ENCODE data around the gene ASS1. TPM values are rescaled to one million over a fixed set of nuclear protein-coding genes. Genes with fewer than 3 reads are reported as not detected.

Gene ASS1
- polyA plus RNA-seq, 3 donors from 2014 or later: not detected

- H3K4me1 Mint-ChIP-seq: peaks cover 0 to 3% of the 10 kb centered on the region in 2 donors
- no peak overlapping the region for H3K4me3 Mint-ChIP-seq
- H3K9me3 Mint-ChIP-seq: peaks cover 0 to under 1% (median 0%) of the 10 kb centered on the region in 6 donors
- no peaks in the 10 kb centered on the region for H3K36me3 Mint-ChIP-seq
- H3K27ac Mint-ChIP-seq: no peak overlapping the region
- peaks cover 8 to 18% (median 12%) of the 10 kb centered on the region in 3 donors for H3K27me3 Mint-ChIP-seq (ENCODE audit: low read depth in 3 of 3)
- DNase-seq: no peak
Observed at GRCh38 chr9:130447193-130447816, 2.5 kb downstream of the ASS1 start.

- DNase-seq: no peak
- Mint-ChIP-seq H3K4me3 (peak overlapping the region in 1 of 5 donors; percentile 18), H3K27ac (no peak overlapping the region), H3K27me3 (ENCODE audit: low read depth in 3 of 3) (peaks cover 11 to 19% (median 12%) of the 10 kb centered on the region in 3 donors), H3K4me1 (peaks cover 0 to 3% of the 10 kb centered on the region in 2 donors), H3K9me3 (no peaks in the 10 kb centered on the region), H3K36me3 (no peaks in the 10 kb centered on the region)
Observed at GRCh38 chr9:130448035-130448624, 3.4 kb downstream of the ASS1 start.

GRCh38 chr9:130448771-130449603 is 4.2 kb downstream of the ASS1 start:
- Mint-ChIP-seq H3K9me3 (no peaks in the 10 kb centered on the region), H3K4me1 (peaks cover 0 to 3% of the 10 kb centered on the region in 2 donors), H3K27ac (no peak overlapping the region), H3K36me3 (no peaks in the 10 kb centered on the region), H3K4me3 (no peak overlapping the region), H3K27me3 (ENCODE audit: low read depth in 3 of 3) (peaks cover 7 to 13% (median 10%) of the 10 kb centered on the region in 3 donors)
- no peak for DNase-seq

DNA sequence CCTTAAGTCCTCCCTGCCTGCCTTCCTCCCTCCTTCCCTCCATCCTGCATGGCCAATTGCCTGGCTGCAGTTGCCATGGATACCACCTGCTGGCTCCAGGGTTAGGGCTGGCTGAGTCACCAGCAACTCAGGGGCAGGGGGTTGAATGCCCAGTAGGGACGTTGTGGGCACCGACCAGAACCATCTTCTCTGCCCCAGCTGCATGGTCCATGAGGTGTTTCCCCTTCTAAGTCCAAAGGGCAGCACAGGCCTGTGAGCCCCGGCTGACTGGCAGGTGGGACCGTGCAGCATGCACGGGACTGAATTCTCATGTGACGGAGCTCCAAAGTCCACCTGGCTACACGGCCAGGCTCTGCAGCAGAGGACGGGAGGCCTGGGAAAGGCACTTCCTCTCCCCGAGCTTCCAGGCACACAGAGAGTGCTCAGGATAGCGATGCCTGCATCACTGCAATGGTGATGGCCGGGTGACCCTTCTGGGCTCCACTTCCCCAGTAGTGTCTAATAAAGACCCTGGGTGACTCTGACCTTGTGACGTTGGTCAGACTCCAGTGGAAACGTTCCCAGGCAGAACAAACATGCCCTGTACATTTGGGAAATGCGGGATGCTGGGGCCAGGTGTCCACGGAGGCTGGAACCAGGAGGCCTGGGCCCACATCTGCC is 5.7 kb downstream of the ASS1 start:
- no peaks in the 10 kb centered on the region for H3K9me3 Mint-ChIP-seq
- peaks cover 7 to 12% (median 10%) of the 10 kb centered on the region in 3 donors for H3K27me3 Mint-ChIP-seq (ENCODE audit: low read depth in 3 of 3)
- H3K27ac Mint-ChIP-seq: no peak overlapping the region
- no peak overlapping the region for H3K4me3 Mint-ChIP-seq
- peaks cover 0 to 3% of the 10 kb centered on the region in 2 donors for H3K4me1 Mint-ChIP-seq
- H3K36me3 Mint-ChIP-seq: no peaks in the 10 kb centered on the region
- no peak for DNase-seq

DNA sequence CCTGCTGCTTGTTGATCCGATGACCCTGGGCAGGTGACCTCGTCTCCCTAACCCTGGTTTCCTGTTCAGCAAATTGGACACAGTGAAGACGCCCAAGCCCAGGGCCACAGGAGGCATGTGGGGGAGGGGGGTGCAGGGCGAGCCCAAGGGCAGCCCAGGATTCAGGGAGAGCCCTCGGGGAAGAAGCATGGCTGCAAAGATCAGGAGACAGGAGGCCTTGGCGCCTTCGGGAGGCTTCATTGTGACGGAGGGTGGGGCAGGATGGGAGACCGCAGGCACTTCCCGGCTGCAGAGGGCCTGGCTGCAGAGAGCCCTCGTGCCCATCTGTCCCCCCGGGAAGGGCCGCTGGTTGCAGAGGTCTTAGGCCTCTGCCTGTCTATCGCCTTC is 6.2 kb downstream of the ASS1 start:
- no peak for DNase-seq

DNA sequence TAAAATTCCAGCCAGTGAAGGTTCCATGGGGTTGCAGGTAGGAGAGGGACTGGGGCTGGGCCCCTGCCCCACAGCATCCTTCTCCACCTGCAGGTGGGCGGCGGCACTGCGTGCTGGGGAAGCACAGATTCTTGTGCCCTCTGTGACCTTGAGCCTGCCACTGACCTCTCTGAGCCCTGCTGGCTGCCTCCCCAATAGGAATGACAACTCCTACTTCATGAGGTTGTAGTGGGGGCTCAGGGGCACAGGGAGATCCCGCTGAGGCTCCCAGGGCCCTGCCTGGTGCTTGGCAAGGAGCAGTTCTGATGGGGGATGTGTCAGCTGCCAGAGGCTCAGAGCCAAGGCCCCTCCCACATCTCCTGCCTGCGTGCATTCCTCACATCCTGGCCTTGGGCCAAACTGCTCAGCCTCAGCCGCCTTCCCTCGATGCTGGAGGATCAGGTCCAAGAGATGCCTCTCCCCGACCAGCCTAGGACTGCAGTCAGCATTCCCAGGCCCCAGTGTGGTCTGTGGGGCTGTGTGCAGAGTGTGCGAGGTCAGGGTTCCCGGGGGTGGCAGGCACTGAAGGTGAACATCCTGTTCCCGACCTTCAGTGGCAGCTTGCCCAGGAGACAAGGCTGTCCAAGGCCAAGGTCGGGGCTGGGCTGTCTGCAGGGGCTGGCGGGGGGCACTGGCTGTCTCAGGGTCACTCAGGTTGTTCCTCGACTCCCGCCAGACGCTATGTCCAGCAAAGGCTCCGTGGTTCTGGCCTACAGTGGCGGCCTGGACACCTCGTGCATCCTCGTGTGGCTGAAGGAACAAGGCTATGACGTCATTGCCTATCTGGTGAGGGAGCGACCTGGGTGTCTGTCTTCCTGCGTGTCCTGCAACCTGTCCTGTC is 7.0 kb downstream of the ASS1 start:
- no peak for DNase-seq
- no peaks in the 10 kb centered on the region for H3K9me3 Mint-ChIP-seq
- peaks cover 3 to 8% (median 3%) of the 10 kb centered on the region in 3 donors for H3K27me3 Mint-ChIP-seq (ENCODE audit: low read depth in 3 of 3)
- H3K36me3 Mint-ChIP-seq: no peaks in the 10 kb centered on the region
- no peaks in the 10 kb centered on the region for H3K4me1 Mint-ChIP-seq
- H3K27ac Mint-ChIP-seq: no peak overlapping the region
- H3K4me3 Mint-ChIP-seq: no peak overlapping the region

More for the DNA sequence above, 6.2 kb downstream of the ASS1 start:
- Mint-ChIP-seq H3K27ac (no peak overlapping the region), H3K36me3 (no peaks in the 10 kb centered on the region), H3K4me3 (no peak overlapping the region), H3K27me3 (ENCODE audit: low read depth in 3 of 3) (peaks cover 3 to 12% (median 6%) of the 10 kb centered on the region in 3 donors), H3K4me1 (peaks cover 0 to 1% of the 10 kb centered on the region in 2 donors), H3K9me3 (no peaks in the 10 kb centered on the region)

DNA sequence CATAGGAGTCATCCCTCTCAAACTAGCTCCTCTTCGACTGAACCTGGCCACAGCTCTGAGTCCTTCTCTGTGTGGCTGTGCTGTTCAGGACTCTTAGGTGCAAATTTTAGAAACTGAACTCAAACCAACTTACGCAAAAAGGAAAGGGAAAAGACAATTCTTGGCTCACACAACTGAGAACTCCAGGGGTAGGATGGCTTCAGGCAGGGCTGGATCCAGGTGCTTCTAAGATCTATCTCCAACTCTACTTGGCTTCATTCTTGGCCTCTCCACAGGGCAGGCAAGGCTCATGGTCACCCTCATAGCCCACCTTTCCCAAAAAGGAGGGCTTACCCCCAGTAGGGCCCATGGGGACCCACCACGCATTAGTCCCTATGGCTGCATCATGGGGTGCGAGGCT is 8.1 kb downstream of the ASS1 start:
- H3K27me3 Mint-ChIP-seq (ENCODE audit: low read depth in 3 of 3): peaks cover under 1 to 9% (median 3%) of the 10 kb centered on the region in 3 donors
- no peak for DNase-seq
- no peak overlapping the region for H3K27ac Mint-ChIP-seq
- no peaks in the 10 kb centered on the region for H3K9me3 Mint-ChIP-seq
- H3K4me1 Mint-ChIP-seq: no peaks in the 10 kb centered on the region
- H3K36me3 Mint-ChIP-seq: no peaks in the 10 kb centered on the region
- no peak overlapping the region for H3K4me3 Mint-ChIP-seq

GRCh38 chr9:130453487-130453886 is 8.7 kb downstream of the ASS1 start:
- no peak overlapping the region for H3K27ac Mint-ChIP-seq
- no peak for DNase-seq
- no peak overlapping the region for H3K4me3 Mint-ChIP-seq
- H3K36me3 Mint-ChIP-seq: no peaks in the 10 kb centered on the region
- H3K27me3 Mint-ChIP-seq (ENCODE audit: low read depth in 3 of 3): peaks cover 1 to 6% (median 3%) of the 10 kb centered on the region in 3 donors
- H3K4me1 Mint-ChIP-seq: no peaks in the 10 kb centered on the region
- no peaks in the 10 kb centered on the region for H3K9me3 Mint-ChIP-seq

DNA sequence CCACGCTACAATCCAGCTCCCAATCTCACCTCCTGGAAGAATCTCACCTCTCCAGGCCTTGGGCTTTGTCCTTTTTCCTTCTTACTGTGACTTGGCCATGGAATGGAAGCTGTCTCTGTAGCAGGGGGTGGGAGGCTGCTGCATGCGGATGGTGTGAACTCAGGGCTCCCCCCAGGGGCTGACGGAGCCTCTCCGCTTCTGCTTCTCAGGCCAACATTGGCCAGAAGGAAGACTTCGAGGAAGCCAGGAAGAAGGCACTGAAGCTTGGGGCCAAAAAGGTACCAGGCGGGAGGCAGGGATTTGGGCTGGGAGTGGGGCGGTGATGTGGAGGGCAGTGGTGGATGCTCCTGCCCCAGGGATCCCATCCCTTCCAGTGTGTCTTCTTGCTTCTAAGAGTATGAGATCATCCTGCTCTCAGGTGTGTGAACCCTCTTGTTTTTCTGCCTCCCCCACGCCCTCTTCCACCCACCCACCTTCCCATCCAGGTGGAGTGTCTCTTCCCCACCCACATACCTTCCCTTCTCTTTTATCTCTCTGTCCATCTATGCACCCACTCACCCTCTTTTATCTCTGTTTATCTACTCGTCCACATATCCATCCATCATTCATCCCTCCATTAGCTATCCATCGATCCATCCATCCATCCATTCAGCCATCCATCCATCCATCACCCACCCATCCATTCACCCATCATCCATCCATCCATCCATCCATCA is 9.5 kb downstream of the ASS1 start:
- Mint-ChIP-seq H3K4me3 (no peak overlapping the region), H3K36me3 (no peaks in the 10 kb centered on the region), H3K27ac (no peak overlapping the region), H3K4me1 (no peaks in the 10 kb centered on the region), H3K27me3 (ENCODE audit: low read depth in 3 of 3) (peaks cover 1 to 6% (median 3%) of the 10 kb centered on the region in 3 donors), H3K9me3 (no peaks in the 10 kb centered on the region)
- DNase-seq: no peak

DNA sequence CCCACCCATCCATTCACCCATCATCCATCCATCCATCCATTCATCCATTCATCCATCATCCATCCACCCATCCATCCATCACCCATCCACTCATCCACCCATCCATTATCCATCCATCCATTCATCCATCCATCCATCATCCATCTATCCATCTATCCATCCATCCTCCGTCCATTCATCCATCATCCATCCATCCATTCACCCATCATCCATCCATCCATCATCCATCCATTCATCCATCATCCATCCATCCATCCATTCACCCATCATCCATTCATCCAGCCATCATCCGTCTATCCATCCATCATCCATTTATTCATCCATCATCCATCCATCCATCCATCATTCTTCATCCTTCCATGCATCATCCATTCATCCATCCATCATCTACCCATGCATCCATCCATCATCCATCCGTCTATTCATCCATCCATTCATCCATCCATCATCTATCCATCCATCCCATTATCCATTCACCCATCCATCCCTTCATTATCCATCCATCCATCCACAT is 10.1 kb downstream of the ASS1 start:
- no peak overlapping the region for H3K4me3 Mint-ChIP-seq
- H3K27ac Mint-ChIP-seq: no peak overlapping the region
- H3K27me3 Mint-ChIP-seq (ENCODE audit: low read depth in 3 of 3): peaks cover 1 to 6% (median 4%) of the 10 kb centered on the region in 3 donors
- no peaks in the 10 kb centered on the region for H3K4me1 Mint-ChIP-seq
- no peaks in the 10 kb centered on the region for H3K9me3 Mint-ChIP-seq
- no peaks in the 10 kb centered on the region for H3K36me3 Mint-ChIP-seq
- DNase-seq: no peak

GRCh38 chr9:130458027-130458803 is 13.5 kb downstream of the ASS1 start:
- no peaks in the 10 kb centered on the region for H3K36me3 Mint-ChIP-seq
- peaks cover 3 to 5% (median 4%) of the 10 kb centered on the region in 3 donors for H3K27me3 Mint-ChIP-seq (ENCODE audit: low read depth in 3 of 3)
- H3K4me3 Mint-ChIP-seq: no peak overlapping the region
- no peak for DNase-seq
- H3K27ac Mint-ChIP-seq: no peak overlapping the region
- H3K9me3 Mint-ChIP-seq: no peaks in the 10 kb centered on the region
- no peaks in the 10 kb centered on the region for H3K4me1 Mint-ChIP-seq

- no peak overlapping the region for H3K27ac Mint-ChIP-seq
- no peak for DNase-seq
- no peaks in the 10 kb centered on the region for H3K36me3 Mint-ChIP-seq
- H3K4me1 Mint-ChIP-seq: no peaks in the 10 kb centered on the region
- peaks cover 3 to 5% (median 4%) of the 10 kb centered on the region in 3 donors for H3K27me3 Mint-ChIP-seq (ENCODE audit: low read depth in 3 of 3)
- H3K4me3 Mint-ChIP-seq: no peak overlapping the region
- H3K9me3 Mint-ChIP-seq: no peaks in the 10 kb centered on the region
Observed at GRCh38 chr9:130458804-130459067, 14.0 kb downstream of the ASS1 start.
